Panc1 (cell line): Measurements from ENCODE around the gene TANC1. TPM values are rescaled to one million over a fixed set of nuclear protein-coding genes. Genes with fewer than 3 reads are reported as not detected.
A peak's percentile ranks its signal among the peaks of the same experiment; 100 is the strongest.

Experiments used
- ATAC-seq: fragments of 200-7000 bp; cut with Tn5 transposase; 2 replicates; pipeline ENCODE4 v1.9.1; 2020; ENCODE audit warnings: mild to moderate bottlenecking, moderate library complexity
- BruUV-seq: library from RNA; stranded (reverse); fragments of 400-500 nt; replicated peaks from 2 replicates; lab custom pipeline; 2021; lab: Mats Ljungman, UMichigan
- CTCF ChIA-PET: fragments of 300-600 bp; sonication (Branson Sonifier 250); formaldehyde crosslinking; loops from one replicate; lab custom pipeline; 2022; ENCODE audit warnings: antibody characterized with exemption; lab: Charles Lee
- POLR2A ChIA-PET: fragments of 300-600 bp; sonication (Branson Sonifier 250); formaldehyde crosslinking; loops from one replicate; lab custom pipeline; 2022; ENCODE audit warnings: antibody characterized with exemption; lab: Charles Lee
- DNase-seq: peaks from one replicate; pipeline ENCODE4 v3.0.0-alpha.2; 2010; ENCODE audit warnings: low read depth, low spot score
- H3K27ac ChIP-seq: 2 replicates; pipeline ENCODE4 v1.5.1; 2011; ENCODE audit warnings: mild to moderate bottlenecking, low read length, inconsistent platforms
- H3K27me3 ChIP-seq: fragments of 200-500 bp; sonication (Bioruptor generic); 2 replicates; pipeline ENCODE4 v1.6.0; 2014; ENCODE audit warnings: low read length, inconsistent platforms; ENCODE audit not compliant: control insufficient read depth, insufficient read depth
- H3K36me3 ChIP-seq: fragments of 200-500 bp; sonication (Bioruptor generic); 2 replicates; pipeline ENCODE4 v1.5.1; 2014; ENCODE audit warnings: inconsistent platforms, mild to moderate bottlenecking, low read length, moderate library complexity; ENCODE audit not compliant: control insufficient read depth, insufficient read depth
- H3K4me1 ChIP-seq: 2 replicates; pipeline ENCODE4 v1.5.1; 2011; ENCODE audit warnings: inconsistent platforms, mild to moderate bottlenecking, low read length, moderate library complexity; ENCODE audit not compliant: control insufficient read depth, insufficient read depth
- H3K4me3 ChIP-seq, 2 experiments: 2 replicates each; pipeline ENCODE4 v1.5.1; 2011 to 2012; ENCODE audit warnings: low read depth in 2 of 2, low read length in 2 of 2, mild to moderate bottlenecking in 2 of 2, inconsistent platforms in 1 of 2, moderate library complexity in 1 of 2
- H3K9me3 ChIP-seq: fragments of 200-500 bp; sonication (Bioruptor generic); 2 replicates; pipeline ENCODE4 v1.5.1; 2014; ENCODE audit warnings: low read depth, mild to moderate bottlenecking, inconsistent platforms, low read length, moderate library complexity; ENCODE audit not compliant: control insufficient read depth, insufficient read depth
- POLR2AphosphoS5 ChIP-seq: IDR thresholded peaks from 2 replicates; pipeline ENCODE4 v1.6.1; 2012; ENCODE audit warnings: mild to moderate bottlenecking, low read depth, low read length, moderate library complexity
- REST ChIP-seq, 2 experiments: IDR thresholded peaks; 2 replicates each; pipeline ENCODE4 v1.6.1; 2011 to 2012; ENCODE audit warnings: low read depth in 2 of 2, control low read depth in 1 of 2, low read length in 1 of 2, mild to moderate bottlenecking in 1 of 2, moderate library complexity in 1 of 2; ENCODE audit not compliant: insufficient read depth in 1 of 2
- SIN3A ChIP-seq: IDR thresholded peaks from 2 replicates; pipeline ENCODE4 v1.6.1; 2012; ENCODE audit warnings: low read depth, mild to moderate bottlenecking, low read length, moderate library complexity, borderline replicate concordance; ENCODE audit not compliant: insufficient read depth
- TCF7L2 ChIP-seq: IDR thresholded peaks from 2 replicates; pipeline ENCODE4 v1.6.1; 2011; ENCODE audit warnings: mild to moderate bottlenecking, low read depth, low read length, inconsistent platforms
- in situ Hi-C: cut with HindIII; loops from 2 replicates; pipeline ENCODE4 v1.10.0; 2016; ENCODE audit warnings: low sequenced_read_pairs, low pct_unique_long_range_greater_than_20kb
- intact Hi-C: fragments of 100-400 bp; cut with micrococcal nuclease; formaldehyde crosslinking; loops from one replicate; pipeline ENCODE4 v1.10.0; 2022; ENCODE audit not compliant: unreplicated experiment
- total RNA-seq: library from RNA; stranded (reverse); gene quantifications from one replicate; pipeline ENCODE4 v1.2.1, GENCODE V29; 2021; ENCODE audit not compliant: unreplicated experiment
- TF ChIP-seq, protein P1 (sequence below): fragments of 450-650 bp; IDR thresholded peaks from 2 replicates; pipeline ENCODE4 v1.5.1; 2017; ENCODE audit warnings: mild to moderate bottlenecking

Gene TANC1
- total RNA-seq, 1 experiment from 2014 or later: 44.3 TPM

GRCh38 chr2:159129269-159129668, 160.8 kb downstream of the TANC1 start:
- DNase-seq: no peak
- intact Hi-C loops (no loop called here), in situ Hi-C loops (no loop called here)
- TF ChIP-seq POLR2AphosphoS5 (no peak), REST (IDR thresholded peaks at IDR 0.05; ENCODE audit: insufficient read depth in 1 of 2, low read depth in 2 of 2, low read length in 1 of 2) (no peak), TCF7L2 (no peak), SIN3A (no peak)
- TF ChIP-seq, protein P1, sequence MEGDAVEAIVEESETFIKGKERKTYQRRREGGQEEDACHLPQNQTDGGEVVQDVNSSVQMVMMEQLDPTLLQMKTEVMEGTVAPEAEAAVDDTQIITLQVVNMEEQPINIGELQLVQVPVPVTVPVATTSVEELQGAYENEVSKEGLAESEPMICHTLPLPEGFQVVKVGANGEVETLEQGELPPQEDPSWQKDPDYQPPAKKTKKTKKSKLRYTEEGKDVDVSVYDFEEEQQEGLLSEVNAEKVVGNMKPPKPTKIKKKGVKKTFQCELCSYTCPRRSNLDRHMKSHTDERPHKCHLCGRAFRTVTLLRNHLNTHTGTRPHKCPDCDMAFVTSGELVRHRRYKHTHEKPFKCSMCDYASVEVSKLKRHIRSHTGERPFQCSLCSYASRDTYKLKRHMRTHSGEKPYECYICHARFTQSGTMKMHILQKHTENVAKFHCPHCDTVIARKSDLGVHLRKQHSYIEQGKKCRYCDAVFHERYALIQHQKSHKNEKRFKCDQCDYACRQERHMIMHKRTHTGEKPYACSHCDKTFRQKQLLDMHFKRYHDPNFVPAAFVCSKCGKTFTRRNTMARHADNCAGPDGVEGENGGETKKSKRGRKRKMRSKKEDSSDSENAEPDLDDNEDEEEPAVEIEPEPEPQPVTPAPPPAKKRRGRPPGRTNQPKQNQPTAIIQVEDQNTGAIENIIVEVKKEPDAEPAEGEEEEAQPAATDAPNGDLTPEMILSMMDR: no peak
- ChIA-PET POLR2A (no interaction called here), CTCF (no interaction called here)
- Histone ChIP-seq H3K27me3 (no peaks in the 10 kb centered on the region), H3K9me3 (no peaks in the 10 kb centered on the region), H3K4me3 (no peak overlapping the region), H3K27ac (no peak overlapping the region), H3K36me3 (no peaks in the 10 kb centered on the region), H3K4me1 (peaks cover 20% of the 10 kb centered on the region)
- BruUV-seq: no TSS peak
- ATAC-seq: no peak

DNA sequence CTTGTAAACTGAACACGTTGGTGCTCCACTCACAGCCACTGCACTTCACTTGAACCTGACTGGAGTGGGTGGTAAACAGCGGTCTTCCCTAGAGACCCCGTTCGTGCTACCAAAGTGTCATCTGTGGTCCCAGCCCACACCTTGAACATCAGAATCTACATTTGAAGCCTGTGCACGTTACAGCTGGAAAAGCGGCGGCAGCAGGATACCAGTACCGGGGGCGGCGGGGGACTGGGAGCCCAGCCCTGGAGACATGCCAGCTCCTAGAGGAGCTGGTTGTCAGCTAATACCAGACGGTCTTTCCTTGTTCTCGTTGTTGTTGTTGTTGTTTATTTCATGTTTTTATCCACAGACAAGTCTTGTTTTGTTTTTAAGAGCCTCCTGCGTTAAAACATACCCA, 161.4 kb downstream of the TANC1 start:
- POLR2A ChIA-PET: interaction anchor here (0.8 kb wide), 1 partner anchor 11 kb away, joined by 3 read pairs; no protein-coding TSS in a partner anchor
- Histone ChIP-seq H3K4me3 (no peak overlapping the region), H3K27me3 (no peaks in the 10 kb centered on the region), H3K4me1 (peaks cover 14% of the 10 kb centered on the region), H3K9me3 (no peaks in the 10 kb centered on the region), H3K36me3 (no peaks in the 10 kb centered on the region), H3K27ac (no peak overlapping the region; the same call in 1 of the 2 replicates)
- CTCF ChIA-PET: no interaction called here
- no peak for DNase-seq
- BruUV-seq: TSS peak; percentile 11
- TF ChIP-seq TCF7L2 (no peak), SIN3A (no peak), POLR2AphosphoS5 (no peak), REST (IDR thresholded peaks at IDR 0.05; ENCODE audit: insufficient read depth in 1 of 2, low read depth in 2 of 2, low read length in 1 of 2) (no peak)
- TF ChIP-seq, protein P1: no peak
- in situ Hi-C loops: no loop called here
- no peak for ATAC-seq
- intact Hi-C loops: no loop called here
